Measurements from ENCODE around the gene ALX4.

GRCh38 chr11:44236296-44236695 is 73.6 kb downstream of the ALX4 start:
- TF ChIP-seq YY1 (IDR thresholded peaks at IDR 0.05; ENCODE audit: insufficient read depth, insufficient read length), result no peak
- TF ChIP-seq SUZ12 (IDR thresholded peaks at IDR 0.05; ENCODE audit: extremely low read depth, insufficient read depth, insufficient read length), result no peak
- no peak for TF ChIP-seq ZNF274 (IDR thresholded peaks at IDR 0.05; ENCODE audit: low read depth, low read length)

Measured in NT2/D1 (cell line).